Effector CD8-positive, alpha-beta T cell (primary cell): ENCODE data around the gene PODNL1.

Source experiments
- DNase-seq: peaks from one replicate; lab custom pipeline; 2025; lab: John Stamatoyannopoulos, UW
- total RNA-seq, 4 experiments: gene quantifications; one replicate each; lab custom pipeline; 2026; lab: John Stamatoyannopoulos, UW

Gene PODNL1, protein sequence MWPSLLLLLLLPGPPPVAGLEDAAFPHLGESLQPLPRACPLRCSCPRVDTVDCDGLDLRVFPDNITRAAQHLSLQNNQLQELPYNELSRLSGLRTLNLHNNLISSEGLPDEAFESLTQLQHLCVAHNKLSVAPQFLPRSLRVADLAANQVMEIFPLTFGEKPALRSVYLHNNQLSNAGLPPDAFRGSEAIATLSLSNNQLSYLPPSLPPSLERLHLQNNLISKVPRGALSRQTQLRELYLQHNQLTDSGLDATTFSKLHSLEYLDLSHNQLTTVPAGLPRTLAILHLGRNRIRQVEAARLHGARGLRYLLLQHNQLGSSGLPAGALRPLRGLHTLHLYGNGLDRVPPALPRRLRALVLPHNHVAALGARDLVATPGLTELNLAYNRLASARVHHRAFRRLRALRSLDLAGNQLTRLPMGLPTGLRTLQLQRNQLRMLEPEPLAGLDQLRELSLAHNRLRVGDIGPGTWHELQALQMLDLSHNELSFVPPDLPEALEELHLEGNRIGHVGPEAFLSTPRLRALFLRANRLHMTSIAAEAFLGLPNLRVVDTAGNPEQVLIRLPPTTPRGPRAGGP
- 0 to 0.85 (median 0.32) reads per million in 4 experiments for total RNA-seq

DNA sequence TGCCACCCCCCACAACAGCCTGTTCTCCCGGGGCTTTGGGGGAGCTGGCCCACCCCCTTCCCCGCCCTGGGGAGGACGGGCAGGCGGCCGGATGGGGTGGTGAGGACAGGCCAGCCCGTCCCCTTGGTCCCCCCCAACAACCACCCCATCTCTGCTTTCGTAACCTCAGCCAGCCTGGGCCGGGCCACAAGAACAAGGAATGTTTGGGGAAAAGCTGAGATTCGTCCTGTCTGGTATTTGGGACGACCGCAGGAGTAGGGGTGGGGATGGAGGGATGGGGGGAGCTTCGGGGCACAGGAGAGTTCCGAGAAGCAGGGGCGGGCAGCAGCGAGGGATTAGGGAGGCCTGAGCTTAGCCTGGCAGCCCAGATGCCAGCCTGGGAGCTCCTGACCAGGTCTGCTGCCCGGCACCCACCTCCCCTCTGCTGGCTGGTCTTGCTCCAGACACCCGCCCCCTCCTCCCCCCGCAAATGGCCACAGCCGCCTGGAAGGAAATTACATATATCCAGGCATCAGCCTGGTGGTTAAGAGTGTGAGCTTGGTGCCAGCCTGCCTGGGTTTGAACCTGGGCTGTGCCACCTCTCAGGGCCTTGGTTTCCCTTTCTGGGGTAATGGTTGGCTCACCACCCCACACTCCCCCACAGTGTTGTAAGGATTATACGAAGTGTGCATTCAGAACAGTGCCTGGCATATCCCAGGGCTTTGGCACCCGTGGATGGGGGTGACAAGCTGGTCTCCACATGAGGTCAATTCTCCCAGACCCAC lies at the start of gene PODNL1:
Gene PODNL1, minus strand, starts transcription at position 117 of the 764 bp plus-strand sequence. CDS start 236 bp downstream, outside the sequence.
- no peak for DNase-seq

DNA sequence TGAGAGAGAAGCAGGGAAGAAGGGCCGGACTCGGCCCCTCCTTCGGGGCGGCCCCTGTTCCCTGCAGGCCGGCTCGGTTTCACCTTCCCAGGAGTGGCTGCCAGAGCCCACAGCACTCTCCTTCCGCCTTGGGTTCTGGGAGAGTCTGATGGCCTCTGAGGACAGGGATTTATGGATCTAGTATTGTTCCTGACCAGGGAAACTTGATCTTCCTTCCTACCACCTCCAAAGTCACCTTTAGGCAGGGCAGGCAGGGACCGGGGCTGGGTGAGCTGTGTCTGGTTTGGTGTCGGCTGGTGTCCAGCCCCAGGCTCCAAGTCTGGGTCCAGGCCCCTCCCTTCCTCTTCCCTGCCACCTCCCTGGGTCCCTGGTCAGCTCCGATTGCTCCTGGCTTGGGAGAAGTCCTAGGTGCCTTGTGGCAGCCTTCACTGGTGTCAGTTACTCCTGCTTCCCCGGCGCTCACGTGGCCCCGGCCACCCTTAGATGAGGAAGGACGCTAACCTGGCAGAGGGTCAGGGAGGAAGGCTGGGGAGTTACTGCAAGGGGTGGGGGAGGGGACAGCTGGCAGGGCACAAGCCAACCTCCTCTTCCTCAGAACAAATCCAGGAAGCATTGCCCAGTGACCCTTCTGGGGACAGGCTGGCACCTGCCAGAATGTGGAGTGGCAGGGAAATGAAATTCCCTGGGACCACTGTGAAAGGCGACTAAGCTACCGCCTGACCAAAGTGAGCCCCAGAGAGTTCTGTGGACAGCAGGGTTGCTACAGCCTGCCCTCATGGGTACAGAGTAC lies 49.1 kb upstream of the PODNL1 start:
- DNase-seq, result no peak

DNA sequence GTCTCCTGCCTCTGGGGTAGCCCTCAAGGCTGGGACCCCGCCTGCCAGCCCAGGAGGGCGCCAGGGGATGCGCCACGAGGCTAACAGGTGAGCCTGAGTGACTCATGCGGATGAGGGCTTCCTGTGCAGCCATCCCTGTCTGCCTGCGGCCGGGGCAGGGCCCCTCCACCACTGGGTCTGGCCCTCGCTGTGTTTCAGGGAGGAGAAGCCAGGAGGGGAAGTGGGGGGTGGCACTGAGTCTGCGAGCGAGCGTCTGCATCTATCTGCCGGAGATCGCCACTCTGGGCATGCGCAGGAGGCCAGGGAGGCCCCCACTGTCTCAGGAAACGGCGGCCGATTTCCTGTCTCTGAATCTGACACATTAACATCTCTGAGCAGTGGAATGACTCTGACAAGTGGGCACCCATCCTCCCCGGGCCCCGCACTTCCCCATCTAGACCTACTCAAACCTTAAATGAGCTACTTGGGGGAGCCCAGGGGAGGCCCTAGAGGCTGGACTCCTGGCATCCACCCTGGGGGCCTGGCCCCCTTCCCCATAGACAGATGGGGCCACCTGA lies 48.2 kb upstream of the PODNL1 start:
- DNase-seq, result peak; percentile 96

DNA sequence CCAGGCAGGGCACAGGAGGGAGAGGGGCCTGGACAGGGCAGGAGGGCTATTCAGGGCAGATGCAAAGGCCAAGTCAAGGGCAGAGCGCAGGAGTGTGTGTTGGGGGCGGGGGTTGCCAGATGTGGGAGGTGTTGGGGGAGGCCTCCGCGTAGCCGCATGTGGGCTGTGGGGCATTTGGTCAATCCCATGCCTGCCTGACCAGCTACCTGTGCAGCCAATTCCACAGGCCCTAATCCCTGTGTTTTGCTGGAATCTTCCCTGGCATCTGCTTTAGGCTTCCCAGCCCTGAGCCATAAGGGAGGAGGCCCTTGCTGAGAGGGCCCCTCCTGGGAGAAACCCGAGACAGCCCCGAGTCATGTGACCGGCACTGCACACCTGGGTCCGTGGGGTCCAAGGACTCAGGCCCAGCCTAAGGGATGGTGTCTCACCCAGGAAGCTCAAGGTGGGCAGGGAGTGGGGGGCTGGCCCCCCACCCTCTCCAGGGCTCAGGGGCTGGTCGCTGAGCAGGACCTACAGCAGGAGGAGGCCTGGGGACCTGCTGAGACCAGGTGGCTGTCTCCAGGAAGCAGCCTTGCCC lies 47.6 kb upstream of the PODNL1 start:
- no peak for DNase-seq

DNA sequence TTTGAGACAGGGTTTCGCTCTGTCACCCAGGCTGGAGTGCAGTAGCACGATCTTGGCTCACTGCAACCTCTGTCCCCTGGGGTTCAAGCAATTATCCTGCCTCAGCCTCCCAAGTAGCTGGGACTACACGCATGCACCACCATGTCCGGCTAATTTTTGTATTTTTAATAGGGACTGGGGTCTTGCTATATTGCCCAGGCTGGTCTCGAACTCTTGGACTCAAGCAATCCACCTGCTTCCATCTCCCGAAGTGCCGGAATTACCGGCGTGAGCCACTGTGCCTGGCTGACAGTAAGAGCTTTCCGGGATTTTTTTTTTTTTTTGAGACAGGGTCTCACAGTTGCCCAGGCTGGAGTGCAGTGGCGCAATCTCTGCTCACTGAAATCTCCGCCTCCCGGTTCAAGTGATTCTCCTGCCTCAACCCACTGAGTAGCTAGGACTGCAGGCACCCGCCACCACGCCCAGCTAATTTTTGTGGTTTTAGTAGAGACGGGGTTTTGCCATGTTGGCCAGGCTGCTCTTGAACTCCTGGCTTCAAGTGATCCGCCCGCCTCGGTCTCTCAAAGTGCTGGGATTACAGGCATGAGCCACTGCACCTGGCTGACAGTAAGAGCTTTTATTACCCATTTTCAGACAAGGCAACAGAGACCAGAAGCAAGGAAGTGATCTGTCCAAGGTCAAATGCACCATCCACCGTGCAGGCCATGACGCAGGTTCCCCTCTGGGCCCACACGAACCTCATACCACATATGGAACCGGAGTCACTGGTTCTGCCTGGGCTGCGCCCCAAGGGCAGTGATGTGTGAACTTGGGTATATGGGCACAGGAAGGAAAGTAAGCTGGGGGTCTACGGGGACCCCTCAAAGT lies 46.9 kb upstream of the PODNL1 start:
- no peak for DNase-seq

DNA sequence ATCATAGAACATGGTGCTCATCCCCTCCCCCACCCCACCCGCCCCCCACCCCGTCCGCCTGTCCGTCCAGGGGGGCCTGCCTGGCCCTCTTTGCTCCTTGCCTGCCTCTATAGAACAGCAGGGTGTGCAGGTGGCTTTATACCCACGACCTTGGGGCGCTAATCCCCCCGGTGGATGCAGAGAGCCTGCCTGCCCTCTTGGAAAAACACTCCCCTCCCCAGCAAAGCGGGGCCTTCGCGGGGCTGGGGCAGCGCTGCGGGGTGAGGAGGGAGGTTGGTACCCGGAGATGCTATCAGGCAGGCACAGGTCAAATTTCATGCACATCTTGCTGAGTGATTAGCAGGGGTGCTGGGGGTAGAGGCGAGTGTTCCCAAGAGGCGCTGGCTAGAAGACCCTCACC lies 46.0 kb upstream of the PODNL1 start:
- DNase-seq, result no peak

DNA sequence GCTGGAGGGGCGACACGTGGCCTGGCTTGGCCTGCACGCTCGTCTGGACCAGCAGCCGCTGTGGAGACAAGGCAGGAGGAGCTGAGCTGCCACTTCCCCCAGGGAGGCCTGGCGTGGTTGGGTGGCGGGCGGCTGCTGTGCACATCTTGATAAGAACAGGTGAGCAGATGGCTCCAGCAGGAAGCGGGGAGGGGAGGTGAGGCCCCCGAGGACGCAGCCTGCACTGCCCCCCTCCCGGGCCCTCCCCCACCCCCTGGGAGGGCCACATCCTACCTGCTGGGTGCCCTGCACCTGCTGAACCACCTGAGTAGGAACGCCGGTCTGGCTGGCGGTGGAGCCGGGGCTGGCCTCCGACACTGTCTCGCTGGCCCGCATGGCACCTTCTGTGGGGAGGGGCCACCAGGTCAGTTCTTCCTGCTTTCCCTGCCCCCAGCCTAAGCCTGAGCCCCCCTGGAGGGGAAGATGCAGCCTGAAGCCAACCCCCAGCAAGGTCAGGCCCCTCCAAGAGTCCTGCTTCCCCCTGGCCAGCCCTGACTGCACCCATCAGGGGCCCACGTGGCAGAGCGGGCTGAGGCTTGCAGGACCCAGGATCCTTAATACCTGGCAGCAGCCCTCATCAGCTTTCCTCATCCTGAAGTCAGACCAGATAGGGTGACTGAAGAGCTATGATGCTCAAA lies 45.1 kb upstream of the PODNL1 start:
- DNase-seq, result no peak

DNA sequence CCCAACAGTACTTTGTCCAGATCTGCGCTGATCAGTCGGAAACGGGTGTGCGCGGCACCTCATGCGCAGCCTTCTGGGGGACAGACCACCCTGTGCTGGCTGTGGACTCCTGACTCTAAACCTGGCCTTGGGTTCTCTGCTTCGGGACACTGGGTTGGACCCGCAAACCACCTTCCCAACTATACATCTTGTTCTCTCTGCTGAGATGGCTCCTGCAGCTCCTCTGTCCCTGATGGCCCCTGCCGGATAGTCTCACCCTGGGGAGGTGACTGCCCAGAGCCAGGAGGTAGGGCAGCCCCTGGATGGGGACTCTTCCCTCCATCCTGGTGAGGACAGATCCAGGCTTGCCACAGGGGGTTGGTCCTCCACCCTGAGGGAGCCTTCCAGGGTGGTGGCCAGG lies 44.6 kb upstream of the PODNL1 start:
- DNase-seq, result no peak

DNA sequence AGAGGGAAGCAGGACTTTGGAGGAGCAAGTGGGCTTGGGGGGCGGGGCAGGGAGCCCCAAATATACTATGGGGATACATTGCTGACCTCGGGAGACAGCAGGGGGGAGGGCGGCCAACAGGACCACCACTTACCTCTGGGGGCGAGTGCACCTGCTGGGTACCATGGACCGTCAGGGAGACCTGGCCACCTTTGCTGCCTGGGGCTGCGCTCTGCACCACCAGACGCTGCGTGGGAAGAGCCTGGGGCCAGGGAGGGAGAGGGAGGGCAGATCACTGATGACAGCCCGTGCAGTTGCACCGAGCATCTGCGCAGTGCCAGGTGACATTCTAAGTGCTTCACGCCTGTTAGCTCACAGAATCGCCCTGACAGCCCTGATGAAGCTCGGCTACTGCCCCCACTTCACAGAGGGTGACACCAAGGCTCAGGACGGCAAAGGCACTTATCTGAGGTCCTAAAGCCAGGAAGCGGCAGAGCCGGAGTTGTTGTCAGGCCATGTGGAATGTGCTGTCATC lies 43.8 kb upstream of the PODNL1 start:
- no peak for DNase-seq

DNA sequence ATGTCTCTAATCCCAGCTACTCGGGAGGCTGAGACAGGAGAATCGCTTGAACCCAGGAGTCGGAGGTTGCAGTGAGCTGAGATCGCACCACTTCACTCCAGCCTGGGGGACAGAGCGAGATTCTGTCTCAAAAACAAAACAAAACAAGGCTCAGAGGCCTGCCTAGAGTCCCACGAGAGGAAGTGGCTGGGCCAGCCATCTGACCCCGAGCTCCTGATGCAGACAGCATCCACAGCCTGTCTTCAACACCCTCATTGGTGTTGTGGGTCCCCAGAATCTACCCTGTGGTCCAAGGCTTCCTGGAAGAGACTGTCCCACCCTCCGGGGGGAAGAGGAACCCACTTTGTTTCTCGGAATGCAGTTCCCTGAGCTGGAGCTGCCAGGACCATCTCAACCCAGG lies 43.2 kb upstream of the PODNL1 start:
- no peak for DNase-seq

DNA sequence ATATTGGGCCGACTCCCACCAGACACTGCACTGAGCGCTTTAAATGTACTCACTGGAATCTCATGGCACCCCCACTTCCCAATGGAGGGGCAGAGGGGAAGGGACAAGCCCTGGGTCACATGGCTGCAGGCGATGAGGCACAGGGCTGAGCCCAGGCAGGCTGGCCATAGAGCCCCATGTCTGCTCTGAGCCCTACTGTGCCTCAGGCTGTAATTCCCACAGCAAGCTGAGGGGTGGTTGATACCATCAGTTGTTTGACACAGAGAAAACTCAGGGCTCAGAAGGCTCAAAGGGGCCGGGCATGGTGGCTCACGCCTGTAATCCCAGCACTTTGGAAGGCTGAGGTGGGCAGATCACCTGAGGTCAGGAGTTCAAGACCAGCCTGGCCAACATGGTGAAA lies 42.8 kb upstream of the PODNL1 start:
- no peak for DNase-seq

DNA sequence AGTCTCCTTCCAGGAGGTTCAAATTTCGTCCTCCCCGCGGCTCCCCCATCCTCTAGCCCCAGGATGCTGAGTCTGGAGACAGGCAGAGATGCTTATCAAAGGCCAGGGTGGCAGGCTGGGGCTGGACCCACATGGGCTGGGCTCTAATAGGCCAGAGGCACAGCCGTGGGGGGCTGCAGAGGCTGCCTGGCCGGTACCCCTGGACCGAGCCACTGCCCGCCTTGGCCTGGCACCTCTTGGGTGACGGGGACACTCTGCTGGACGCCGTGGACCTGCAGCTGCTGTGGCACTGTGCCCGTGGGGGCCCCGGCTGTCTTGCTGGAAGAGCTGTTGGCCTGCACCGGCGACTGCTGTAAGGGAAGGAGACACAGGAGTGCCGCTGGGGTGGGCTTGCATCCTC lies 42.1 kb upstream of the PODNL1 start:
- no peak for DNase-seq

DNA sequence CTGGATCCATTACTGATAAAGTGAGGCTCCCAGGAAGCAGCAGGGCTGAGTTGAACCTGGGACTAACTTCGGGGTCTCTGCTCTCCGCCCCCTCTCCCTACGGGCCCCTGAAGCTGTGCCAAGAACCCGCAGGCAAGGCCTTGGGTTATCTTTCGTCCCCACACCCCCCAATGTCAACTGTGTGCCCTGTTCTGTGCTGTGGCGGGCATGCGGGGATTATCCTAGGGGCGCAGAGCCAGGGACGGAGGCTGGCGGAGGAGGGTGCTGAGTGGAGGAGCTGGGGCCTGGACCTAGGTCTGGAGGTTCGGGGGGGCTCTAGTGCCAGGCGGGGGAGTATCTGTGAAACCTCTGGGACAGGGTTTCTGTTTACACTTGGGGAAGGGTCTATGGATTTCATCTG lies 41.5 kb upstream of the PODNL1 start:
- no peak for DNase-seq

DNA sequence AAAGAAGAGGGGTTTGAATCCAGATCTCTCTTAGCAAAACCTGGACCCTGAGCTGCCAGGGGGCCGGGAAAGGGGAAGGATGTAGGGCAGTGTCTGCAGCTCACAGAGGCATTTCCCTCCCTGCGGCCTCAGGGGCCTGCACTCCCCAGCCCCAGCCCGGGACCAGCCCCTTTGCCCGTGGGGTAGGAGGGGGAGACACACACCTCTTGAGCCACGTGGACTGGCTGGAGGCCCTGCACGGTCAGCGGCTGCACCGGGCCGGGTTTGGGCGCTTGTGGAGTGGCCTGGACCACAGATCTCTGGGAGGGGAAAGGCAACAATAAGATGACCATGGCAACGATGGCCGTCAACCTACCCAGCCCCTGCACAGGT lies 41.0 kb upstream of the PODNL1 start:
- no peak for DNase-seq

DNA sequence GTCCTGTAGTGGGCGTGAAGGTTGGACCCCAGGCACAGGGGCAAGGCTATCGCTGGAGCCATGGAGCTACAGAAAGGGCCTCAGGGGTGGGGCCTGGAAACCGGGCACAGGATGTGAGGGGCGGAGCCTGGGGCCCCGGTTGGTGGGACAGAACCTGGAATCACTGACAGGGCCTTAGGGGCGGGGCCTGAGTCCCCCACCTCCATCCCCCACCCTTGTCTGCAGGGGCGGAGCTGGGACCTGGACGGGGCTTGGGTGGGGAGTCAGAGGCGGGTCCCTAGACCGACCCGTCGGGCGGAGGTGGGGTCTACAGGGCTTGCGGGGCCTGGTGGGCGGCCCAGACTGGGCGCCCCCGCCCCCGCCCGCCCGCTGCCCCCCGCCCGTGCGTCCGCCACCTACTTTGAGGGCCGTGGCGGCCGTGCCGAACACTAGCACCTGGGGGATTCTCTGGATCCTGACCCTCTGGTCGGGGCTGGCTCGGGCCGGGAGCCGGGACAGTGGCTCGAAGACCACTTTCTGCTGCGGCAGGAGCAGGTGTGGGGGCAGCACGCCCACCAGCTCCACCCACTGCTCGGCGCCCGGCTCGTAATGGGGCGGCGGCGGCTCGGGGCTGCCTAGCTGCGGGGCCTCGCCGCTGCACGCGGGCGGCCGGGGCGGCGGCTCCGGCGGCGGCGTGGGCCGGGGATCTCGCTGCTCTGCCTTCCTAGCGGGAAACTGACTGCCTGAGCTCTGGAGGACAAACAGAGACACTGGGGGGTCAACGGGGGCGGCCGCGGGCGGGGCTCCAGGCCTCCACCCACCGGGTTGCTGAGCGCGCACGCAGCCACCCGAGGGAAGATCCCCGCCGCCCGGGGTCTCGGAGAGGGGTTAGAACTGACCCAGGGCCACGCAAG lies 40.4 kb upstream of the PODNL1 start:
- DNase-seq, result peak; percentile 14

DNA sequence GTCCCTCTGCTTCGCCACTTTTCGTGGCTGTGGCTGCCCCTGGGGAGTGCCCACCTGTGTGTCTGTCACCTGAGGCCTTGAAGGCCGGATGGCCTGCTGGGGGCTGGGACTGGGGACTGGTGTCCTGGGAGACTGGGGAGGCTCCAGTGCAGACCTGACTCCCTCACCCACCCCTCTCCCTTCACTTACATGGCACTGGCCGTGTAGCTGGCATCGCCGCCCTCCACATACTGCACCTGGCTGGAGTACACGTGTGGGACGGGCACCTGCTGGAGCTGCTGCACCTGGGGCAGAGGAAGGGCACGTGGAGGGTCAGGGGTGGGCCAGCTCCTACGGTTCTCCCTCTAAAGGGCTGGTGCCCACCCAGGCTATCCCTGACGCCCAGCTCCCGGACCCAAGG lies 39.6 kb upstream of the PODNL1 start:
- DNase-seq, result no peak

DNA sequence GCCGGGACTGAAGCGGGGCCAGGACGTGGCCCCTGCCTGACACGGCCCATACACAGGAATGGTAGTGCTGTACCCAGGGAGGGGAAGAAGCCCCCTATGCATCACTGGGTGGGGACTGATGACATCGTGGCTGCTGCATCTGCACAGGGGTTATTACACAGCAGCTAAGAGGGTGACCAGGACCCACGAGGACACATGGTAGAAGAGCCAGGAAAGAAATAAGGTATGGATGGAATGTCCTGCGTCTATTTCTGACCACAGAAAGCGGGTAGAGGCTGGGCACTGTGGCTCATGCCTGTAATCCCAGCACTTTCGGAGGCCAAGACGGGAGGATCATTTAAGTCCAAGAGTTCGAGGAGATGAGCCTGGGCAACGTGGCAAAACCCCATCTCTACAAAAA lies 38.2 kb upstream of the PODNL1 start:
- DNase-seq, result no peak

DNA sequence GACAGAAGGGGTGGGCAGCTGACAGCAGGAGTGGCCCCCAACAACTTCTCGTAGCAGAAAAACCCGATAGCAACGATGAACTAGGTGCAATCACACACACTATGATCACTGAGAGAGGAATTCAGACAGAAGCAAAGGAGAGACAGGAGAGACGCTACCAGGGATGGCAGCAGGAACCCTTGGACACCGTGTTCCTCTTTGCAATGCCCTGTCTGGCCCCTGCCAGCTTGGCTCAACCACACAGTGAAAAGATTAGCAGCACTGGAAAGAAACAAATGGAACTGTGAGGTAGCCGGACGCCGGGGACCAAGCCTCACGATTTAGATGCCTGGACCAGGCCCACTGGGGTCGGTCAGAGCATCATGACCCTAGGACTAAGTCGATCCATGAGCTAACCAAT lies 37.7 kb upstream of the PODNL1 start:
- DNase-seq, result no peak

DNA sequence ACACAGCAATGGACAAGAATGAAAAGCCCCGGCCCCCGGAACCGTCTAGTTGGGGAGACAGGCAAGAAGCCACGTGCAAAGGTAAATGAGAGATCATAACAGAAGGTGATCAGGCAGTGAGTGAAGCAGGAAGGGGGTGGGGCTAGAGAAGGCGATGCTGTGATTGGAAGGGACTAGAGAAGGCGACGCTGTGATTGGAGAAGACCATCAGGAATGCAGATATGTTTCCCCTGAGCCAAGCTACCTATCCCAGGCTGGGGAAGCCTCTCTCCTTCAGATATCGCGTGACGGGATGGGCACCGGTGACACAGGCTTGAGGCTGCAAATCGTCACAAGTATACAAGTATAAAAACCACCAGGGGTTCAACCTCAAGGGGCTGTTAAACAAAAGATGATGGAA lies 35.9 kb upstream of the PODNL1 start:
- peak; percentile 37 for DNase-seq
